Transverse colon (tissue), 4 donors: ENCODE measurements around the gene CGNL1.

Experiments
- CTCF ChIP-seq, 5 experiments: fragments of 200-600 bp in 3 of 5; fragments of 450-650 bp in 2 of 5; sonication (generic) in 3 of 5; IDR thresholded peaks; 1 replicate in 2 of 5; 2 replicates in 3 of 5; pipeline ENCODE4 v1.5.1; 2016 to 2017; ENCODE audit warnings: antibody characterized with exemption in 5 of 5, inconsistent platforms in 3 of 5, mild to moderate bottlenecking in 2 of 5, moderate library complexity in 1 of 5
- POLR2AphosphoS5 ChIP-seq, 3 donors: sonication (generic); formaldehyde crosslinking; IDR thresholded peaks; one replicate each; pipeline ENCODE4 v1.6.1; 2016; ENCODE audit warnings: antibody characterized with exemption in 3 of 3

DNA sequence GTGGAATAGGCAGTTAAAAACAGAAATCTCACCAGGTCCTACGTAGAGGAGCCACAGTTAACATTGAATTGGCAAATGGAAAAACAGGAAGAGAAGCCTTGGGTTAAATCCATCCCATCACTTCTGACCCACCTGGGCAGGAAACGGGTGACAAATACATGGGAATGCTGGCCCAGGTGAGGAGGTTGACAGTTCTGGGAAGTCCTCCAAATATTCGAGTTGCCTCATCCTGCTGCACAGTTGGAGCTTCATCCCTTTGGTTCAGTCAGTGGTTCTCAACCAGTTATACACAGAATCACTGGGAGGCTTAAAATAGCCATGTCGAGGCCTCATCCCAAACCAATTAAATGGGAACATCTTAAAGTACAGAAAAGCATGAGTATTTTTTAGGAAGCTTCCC is 220.7 kb downstream of the CGNL1 start:
- TF ChIP-seq POLR2AphosphoS5 (IDR thresholded peaks at IDR 0.05) (no peak), CTCF (IDR thresholded peaks at IDR 0.05) (no peak)
